Cerebellar nuclear complex (tissue), 1 donor: ENCODE data around the gene SRGN.
"Not testable (repeated sequence)": the region's sequence is repeated elsewhere in the genome, so short reads cannot be mapped to it uniquely, and the experiment has no call there.

ENCODE experiments used
- DNase-seq, 2 experiments: peaks; one replicate each; lab custom pipeline; 2025; lab: John Stamatoyannopoulos, UW

Gene SRGN

DNA sequence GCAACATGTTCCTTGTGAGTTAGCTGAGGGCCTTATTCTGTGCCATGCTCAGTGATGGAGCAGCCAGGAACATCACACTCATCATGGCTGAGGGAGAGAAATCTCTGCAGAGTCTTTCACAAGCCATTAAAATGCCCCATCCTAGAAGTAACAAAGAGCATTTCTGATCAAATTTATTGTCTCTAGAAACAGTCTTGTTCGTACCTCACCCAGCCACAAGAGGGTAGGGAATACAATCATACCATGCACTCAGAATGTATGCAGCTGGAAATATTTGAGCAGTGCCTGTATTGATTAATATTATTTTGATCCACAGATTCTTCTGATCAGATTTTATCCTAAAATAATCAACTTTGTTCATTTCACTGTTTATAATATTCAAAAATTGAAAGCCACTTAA, 53.4 kb downstream of the SRGN start:
- no peak for DNase-seq

DNA sequence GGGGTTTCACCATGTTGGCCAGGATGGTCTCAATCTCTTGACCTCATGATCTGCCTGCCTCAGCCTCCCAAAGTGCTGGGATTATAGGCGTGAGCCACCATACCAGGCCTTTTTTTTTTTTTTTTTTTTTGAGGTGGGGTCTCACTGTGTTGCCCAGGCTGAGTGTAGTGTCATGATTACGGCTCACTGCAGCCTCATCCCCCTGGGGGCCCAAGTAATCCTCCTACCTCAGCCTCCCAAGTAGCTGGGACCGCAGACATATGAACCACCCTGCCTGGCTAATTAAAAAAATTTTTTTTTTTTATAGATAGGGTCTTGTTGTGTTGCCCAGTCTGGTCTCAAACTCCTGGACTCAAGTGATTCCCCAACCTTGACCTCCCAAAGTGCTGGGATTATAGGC, 54.2 kb downstream of the SRGN start:
- not testable (repeated sequence) for DNase-seq

DNA sequence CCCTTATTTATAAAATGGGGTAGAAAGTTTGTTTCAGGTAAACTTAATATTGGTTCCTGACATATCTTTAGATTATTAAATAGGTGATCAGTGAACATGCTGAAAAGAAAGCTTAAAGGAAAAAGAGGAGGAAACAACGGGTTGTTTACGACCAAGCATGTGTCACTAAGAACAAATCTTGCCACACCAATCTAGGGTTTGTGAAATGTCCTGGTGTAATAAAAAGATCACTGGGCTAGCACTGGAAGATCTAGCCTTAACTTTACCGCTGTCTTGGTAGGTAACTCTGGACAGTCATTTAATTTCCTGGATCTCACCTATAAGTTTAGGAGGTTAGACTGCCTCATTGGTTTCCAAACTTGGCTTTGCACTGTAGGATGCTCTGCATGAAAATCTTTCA, 55.1 kb downstream of the SRGN start:
- no peak for DNase-seq

DNA sequence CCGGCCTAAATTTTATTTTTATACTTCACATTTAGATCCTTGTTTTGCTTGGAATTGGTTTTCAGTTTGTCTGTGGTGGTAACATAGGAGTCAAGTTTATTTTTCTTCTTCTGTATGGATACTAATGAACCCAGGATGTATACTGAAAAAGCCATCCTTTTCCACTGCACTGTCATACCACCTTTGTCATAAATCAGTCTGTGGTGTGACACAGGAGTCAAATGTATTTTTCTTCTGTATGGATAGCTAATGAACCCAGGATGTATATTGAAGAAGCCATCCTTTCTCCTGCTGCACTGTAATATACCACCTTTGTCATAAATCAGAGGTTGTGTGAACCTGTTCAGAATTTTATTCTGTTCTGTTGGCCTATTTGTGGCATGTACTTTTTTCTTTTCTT, 57.4 kb downstream of the SRGN start:
- DNase-seq = no peak

DNA sequence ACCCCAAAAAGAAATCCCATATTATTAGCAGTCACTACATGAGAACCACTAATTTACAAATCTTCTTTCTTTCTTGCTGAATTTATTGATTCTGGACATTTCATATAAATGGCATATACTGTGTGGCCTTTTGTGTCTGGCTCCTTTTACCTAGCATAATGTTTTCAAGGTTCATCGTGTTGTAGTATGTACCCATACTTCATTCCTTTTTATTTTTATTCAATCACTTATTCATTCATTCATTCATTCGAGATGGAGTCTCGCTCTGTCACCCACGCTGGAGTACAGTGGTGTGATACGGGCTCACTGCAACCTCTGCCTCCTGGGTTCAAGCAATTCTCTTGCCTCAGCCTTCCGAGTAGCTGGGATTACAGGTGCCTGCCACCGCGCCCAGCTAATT, 58.0 kb downstream of the SRGN start:
- DNase-seq = no peak

DNA sequence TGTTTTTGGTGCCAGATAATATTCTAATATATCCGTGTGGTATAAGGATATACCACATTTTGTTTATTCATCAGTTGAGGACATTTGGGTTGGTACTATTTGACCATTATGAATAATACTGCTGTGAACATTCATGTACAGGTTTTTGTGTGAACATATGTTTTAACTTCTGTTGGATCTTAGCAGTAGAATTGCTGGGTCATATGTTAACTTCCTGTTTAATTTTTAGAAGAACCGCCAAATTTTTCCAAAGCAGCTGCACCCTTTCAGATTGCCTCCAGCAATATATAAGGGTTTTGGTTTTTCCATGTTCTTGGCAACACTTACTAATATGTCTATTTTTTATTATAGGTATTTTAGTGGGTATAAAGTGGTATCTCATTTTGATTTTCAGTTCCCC, 58.9 kb downstream of the SRGN start:
- no peak for DNase-seq

DNA sequence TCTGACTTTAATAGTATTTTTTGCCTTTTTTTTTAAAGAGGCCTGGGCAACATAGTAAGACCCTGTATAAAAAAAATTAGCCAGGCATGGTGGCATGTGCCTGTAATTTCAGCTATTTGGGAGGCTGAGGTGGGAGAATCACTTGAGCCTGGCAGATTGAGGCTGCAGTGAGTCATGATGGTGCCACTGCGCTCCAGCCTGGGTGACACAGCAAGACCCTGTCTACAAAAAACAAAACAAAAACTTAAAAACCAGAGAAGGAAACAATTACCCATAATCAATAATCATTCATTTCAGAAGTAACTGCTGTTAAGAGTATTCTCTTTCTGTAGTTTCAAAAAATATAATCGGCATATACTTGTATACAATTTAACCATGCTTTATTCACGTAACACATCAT, 64.1 kb downstream of the SRGN start:
- no peak for DNase-seq

DNA sequence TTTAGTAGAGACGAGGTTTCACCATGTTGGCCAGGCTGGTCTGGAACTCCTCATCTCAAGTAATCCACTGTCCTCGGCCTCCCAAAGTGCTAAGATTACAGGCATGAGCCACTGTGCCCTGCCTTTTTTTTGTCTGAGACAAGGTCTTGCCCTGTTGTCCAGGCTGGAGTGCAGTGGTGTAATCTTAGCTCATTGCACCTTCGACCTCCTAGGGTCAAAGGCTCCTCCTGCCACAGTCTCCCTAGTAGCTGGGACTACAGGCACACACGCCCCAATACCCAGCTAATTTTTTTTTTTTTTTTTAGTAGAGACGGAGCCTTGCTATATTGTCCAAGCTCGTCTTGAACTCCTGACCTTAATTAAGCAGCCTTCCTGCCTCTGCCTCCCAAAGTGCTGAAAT, 65.3 kb downstream of the SRGN start:
- DNase-seq = no peak
